Hepatic stellate cell (primary cell): Measurements from ENCODE around the gene KIR3DL3.
"Not testable (repeated sequence)": the region's sequence is repeated elsewhere in the genome, so short reads cannot be mapped to it uniquely, and the experiment has no call there.

Experiments
- DNase-seq: peaks from one replicate; pipeline ENCODE4 v3.0.0; 2011; ENCODE audit warnings: low spot score

KIR3DL3 gene

DNA sequence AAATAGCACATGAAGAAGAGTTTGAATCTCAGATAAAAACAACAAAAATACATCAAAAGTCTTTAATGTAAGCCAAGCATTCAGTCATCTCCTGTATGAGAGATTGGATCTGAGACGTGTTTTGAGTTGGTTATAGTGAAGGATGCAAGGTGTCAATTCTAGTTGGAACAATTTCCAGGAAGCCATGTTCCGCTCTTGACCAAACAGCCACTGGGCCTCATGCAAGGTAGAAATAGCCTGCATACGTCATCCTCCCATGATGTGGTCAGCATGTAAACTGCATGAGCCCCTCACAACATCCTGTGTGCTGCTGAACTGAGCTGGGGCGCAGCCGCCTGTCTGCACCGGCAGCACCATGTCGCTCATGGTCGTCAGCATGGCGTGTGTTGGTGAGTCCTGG is at the start of gene KIR3DL3:
Gene KIR3DL3, plus strand, starts transcription at position 301 of the 400 bp plus-strand sequence. Its CDS starts 55 bp downstream, at position 356.
- DNase-seq: no peak

DNA sequence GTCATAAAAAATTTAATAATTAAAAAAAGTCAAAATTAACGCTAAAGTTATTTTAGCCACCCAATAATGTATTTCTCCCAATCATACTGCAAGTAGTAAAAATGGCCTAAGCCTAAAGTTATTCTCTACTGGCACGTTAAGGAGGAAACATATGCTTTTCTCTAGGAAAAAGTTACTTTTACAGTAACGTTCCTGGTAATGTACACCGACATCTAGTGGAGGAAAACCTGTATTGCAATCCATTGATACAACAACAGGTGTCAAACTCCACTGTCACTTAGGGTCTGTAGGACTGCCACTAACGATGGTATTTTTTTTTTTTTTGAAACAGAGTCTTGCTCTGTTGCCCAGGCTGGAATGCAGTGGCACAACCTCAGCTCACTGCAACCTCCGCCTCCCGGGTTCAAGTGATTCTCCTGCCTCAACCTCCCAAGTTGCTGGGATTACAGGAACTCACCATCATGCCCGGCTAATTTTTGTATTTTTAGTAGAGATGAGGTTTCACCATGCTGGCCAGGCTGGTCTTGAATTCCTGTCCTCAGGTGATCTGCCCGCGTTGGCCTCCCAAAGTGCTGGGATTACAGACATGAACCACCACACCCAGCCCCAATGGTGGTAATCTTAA is 47.9 kb upstream of the KIR3DL3 start:
- peak; percentile 29 for DNase-seq

DNA sequence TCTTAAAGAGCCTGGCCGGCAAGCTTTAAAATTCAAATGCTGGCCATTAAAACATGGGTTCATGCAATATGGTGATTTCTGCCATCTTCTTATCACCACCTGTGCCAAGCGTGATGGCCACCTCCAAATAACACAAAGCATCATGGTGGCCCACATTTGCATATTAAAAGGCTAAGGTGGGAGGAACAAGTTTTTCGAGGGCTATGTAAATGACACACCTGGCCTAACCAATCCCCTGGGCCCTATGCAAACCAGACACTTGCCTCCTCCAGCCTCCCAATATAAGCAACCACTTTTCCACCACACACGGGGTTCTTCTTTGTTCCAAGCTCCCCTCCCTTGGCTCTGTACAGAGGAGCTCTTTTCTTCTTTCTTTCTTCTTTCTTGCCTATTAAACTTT is 47.0 kb upstream of the KIR3DL3 start:
- no peak for DNase-seq

DNA sequence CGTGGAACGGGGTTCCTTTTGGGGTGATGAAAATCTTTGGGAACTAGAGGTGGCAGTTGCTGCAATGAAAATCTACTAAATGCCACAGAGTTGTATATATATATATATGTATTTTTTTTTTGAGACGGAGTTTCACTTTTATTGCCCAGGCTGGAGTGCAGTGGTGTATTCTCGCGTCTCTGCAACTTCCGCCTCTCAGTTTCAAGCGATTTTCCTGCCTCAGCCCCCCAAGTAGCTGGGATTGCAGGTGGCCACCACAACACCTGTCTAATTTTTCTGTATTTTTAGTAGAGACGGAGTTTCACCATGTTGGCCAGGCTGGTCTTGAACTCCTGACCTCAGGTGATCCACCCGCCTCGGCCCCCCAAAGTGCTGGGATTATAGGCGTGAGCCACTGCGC is 42.6 kb upstream of the KIR3DL3 start:
- DNase-seq: not testable (repeated sequence)

DNA sequence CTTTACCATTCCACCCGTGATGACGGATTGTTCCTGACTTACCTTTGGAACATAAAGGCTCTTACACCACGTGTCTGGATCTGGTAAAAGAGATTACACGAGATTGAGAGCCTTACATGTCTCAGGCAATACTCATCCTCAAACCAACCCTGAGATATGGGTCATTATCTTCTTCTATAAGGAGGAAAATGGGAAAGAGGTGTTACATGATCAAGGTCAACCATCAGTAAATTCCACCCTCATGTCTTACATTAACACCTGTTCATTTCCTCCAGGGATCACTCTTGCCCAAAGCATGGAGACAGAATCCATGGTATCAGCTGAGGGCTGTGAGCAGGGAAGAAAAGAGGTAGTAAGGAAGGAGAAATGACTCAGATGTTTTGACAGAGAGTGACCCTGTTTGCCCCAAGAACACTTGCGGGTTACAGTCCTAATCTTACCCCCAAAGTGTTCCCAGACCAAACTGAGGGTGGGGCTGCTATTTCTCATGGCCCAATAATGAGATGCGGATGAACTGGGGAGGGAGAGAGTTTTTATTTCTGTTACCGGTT is 41.9 kb upstream of the KIR3DL3 start:
- no peak for DNase-seq

DNA sequence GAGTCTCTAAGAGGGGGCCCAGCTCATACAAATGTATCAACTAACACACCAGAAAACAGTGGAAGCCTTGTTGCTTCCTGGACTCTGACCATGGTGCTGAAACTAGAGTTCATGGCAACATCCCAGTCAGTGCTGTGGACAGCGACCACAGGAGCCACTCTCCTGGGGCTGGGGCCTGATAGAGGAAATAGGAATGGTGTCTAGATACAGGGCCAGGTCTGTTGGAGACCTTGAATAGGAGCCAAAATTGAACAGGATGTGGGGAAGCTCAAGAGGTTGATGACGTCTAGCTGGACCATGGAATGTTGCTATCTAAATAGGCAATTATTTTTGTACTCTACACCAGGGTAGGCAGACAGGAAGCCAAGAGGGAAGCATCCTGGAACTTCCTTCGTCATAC is 39.7 kb upstream of the KIR3DL3 start:
- DNase-seq: no peak

DNA sequence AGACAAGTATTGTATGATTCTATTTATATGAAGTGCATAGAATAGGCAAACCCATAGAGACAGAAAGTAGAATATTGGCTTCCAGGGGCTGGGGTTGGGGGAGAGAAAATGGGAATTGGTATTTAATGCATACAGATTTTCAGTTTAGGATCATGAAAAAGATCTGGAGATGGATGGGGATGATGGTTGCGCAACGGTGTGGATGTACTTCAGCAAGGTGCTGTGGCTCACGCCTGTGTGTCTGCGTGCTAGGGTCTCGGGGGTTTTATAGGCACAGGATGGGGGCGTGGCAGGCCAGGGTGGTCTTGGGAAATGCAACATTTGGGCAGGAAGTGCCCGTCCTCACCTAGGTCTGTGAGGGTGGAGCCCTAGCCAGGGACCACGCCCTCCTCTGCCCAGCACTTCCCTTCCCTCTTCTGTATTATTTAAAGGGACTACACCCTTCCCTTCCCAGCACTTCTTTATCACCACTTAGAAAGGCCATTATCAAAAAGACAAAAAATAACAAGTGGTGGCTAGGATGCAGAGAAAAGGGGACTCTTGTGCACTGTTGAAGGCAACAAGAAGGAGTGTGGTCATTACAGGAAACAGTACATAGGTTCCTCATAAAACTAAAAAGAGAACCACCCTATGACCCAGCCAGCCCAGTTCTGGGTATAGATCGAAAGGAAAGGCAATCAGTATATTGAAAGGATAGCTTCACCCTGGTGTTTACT is 32.5 kb upstream of the KIR3DL3 start:
- no peak for DNase-seq

DNA sequence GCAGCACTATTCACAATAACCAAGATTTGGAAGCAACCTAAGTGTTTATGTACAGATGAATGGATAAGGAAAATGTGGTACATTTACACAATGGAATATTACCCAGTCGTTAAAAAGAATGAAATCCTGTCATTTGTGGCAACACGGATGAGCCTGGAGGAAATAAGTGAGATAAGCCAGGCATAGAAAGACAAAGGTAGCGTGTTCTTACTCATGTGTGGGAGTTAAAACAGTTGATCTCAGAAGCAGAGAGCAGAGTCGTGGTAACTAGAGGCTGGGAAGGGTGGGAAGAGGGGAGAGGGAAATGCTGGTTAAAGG is 32.0 kb upstream of the KIR3DL3 start:
- DNase-seq: no peak

DNA sequence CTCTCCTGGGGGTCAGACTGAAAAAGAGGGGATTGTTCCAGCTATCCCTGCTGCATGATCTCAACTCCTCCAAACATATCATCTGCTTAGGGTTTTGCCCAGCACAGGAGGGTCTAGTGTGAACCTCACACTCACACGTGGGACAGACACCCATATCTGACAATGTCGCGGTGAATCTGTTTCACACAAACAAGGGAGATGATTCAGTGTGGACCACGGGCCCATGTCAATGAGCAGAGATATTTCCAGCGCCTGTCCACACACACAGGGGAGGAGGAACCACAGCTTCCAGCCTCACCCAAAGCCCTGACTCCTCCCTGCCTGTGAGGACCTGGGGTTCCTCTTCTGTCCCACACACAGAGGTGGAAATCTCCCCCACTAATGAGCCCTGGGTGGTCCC is 29.6 kb upstream of the KIR3DL3 start:
- DNase-seq: no peak

DNA sequence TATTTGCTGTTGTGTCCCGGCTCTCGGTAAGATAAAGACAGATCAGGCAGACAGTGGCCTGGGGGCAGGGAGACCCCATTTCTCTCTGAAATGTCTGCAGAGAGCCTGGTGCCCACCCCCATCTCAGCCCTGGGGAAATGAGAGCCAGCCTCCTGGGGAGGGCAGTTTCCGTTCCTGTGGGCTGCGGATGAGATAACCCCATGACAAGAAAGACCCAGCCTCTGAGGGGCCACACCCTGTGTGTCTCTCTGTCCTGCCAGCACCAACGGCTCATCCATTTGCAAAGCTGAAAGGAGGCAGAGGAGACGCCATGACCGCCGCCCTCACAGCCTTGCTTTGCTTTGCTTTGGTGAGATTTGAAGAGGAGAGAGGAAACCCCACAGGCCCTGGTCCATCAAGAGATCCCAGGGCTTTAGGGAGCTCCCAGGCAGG is 28.1 kb upstream of the KIR3DL3 start:
- DNase-seq: no peak

DNA sequence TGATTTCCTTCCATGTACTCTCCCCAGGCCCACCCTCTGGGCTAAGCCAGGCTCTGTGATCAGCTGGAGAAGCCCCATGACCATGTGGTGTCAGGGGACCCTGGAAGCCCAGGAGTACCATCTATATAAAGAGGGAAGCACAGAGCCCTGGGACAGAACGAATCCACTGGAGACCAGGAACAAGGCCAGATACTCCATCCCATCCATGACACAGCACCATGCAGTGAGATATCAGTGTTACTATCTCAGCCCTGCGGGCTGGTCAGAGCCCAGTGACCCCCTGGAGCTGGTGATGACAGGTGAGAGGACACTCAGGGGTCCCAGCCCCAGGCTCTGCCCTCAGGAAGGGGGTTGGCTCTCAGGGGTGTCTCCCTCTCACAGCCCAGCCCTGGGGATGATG is 27.5 kb upstream of the KIR3DL3 start:
- DNase-seq: no peak

DNA sequence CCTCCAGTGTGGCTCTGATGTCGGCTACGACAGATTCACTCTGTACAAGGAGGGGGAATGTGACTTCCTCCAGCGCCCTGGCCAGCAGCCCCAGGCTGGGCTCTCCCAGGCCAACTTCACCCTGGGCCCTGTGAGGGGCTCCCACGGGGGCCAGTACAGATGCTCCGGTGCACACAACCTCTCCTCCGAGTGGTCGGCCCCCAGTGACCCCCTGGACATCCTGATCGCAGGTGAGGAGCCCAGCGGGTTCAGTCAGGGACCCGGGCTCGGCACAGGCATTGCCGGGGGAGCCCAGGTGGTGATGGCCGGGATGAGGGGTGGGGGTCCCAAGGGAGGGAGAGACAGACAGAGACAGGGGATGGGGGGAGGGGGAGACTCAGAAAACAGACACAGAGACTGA is 26.5 kb upstream of the KIR3DL3 start:
- not testable (repeated sequence) for DNase-seq

DNA sequence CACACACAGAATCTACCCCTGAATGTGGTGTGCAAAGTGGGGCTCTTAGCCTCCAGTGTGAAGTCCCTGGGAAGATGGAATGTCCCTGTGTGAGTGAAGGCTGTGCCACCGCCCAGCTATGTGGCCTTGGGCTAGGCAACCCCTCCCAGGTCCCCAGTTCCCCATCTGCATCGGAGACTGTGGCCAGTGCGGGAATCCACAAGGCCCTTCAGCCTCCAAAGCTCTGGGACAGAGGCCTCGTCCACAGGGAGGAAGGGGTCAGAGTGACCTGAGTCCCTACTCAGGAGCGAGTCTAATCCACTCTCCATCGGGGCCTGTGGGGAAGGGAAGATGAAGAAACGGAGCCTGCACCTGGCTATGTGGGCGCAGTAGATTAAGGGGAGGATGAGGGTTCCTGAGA is 19.3 kb upstream of the KIR3DL3 start:
- DNase-seq: no peak

DNA sequence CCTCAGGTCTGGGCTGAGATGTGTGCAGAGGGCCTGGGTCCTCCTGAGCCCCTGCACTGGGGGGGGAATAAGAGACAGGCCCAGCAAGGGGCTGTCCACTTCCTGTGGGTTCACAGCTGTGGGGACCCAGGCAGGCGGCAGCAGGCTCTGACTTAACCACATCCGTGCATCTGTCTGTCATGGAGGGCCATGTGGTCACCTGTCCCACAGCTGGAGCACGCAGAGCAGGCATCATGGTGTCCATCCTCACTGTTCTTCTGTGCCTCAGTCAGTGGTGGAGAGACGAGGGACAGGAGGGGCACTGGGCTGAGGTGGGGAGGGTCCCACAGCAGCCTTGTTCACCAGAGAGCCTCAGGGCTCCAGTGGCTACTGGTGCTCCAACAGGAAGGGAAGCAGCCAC is 16.3 kb upstream of the KIR3DL3 start:
- DNase-seq: no peak

DNA sequence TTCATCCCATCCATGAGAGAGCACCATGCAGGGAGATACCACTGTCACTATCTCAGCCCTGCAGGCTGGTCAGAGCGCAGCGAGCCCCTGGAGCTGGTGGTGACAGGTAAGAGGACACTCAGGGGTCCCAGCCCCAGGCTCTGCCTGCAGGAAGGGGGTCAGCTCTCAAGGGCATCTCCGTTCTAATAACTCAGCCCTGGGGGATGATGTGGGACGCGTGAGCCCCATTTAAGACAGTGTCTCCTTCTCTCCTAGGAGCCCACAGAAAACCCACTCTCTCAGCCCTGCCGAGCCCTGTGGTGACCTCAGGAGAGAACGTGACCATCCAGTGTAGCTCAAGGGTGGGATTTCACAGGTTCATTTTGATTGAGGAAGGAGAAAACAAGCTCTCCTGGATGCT is 15.5 kb upstream of the KIR3DL3 start:
- no peak for DNase-seq

DNA sequence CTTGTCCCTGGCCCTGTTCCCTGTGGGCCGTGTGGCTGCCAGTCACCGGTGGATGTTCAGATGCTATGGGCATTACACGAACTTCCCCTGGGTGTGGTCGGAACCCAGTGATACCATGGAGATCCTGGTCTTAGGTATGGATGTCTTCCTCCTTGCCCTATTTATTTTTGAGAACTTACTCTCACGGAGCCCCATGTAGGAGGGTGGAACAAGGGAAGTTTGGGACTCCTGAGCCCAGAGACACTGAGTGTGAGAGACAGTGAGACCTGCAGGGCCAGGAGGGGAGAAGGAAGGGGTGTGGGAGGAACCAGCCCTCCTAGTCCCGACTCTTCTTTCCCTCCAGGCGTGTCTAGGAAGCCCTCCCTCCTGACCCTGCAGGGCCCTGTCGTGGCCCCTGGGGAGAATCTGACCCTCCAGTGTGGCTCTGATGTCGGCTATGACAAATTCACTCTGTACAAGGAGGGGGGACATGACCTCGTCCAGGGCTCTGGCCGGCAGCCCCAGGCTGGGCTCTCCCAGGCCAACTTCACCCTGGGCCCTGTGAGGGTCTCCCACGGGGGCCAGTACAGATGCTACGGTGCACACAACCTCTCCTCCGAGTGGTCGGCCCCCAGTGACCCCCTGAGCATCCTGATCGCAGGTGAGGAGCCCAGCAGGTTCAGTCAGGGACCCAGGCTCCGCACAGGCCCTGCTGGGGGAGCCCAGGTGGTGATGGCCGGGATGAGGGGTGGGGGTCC is 14.9 kb upstream of the KIR3DL3 start:
- DNase-seq: no peak

DNA sequence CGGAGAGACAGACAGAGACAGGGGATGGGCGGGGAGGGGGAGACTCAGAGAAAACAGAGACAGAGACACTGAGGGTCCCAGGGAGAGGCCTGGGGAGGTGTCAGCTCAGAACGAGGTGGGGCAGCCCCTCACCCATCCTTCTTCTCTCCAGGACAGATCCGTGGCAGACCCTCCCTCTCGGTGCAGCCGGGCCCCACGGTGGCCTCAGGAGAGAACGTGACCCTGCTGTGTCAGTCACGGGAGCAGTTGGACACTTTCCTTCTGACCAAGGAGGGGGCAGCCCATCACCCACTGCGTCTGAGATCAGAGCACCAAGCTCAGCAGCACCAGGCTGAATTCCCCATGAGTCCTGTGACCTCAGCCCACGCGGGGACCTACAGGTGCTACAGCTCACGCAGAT is 14.3 kb upstream of the KIR3DL3 start:
- not testable (repeated sequence) for DNase-seq

DNA sequence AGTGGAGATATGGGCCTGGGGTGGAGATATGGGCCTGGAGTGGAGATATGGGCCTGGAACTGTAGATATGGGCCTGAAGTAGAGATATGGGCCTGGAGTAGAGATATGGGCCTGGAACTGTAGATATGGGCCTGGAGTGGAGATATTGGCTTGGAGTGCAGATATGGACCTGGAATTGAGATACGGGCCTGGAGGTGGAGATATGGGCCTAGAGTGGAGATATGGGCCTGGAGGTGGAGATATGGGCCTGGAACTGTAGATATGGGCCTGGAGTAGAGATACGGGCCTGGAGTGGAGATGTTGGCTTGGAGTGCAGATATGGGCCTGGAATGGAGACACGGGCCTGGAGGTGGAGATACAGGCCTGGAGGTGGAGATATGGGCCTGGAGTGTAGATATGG is 402 bp downstream of the KIR3DL3 start:
- DNase-seq: no peak

DNA sequence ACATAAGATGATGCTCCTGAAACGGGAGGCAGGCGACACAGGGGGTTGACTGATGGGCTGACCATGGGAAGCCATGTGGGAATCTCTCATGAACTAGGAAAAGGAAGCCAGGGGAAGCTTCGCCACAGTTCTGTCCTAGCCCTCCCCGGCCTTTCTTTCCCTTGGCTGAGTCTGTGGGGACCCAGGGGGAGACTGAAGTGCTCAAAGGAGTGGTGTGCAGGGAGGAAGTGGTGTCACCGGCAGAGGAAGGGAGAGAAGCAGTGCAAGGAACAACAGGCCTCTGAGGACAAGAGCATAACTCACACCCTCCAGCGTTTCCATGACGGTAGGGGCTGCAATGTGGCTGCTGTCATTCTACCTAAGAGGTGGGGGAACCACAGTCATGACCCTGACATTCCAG is 1.1 kb downstream of the KIR3DL3 start:
- no peak for DNase-seq

DNA sequence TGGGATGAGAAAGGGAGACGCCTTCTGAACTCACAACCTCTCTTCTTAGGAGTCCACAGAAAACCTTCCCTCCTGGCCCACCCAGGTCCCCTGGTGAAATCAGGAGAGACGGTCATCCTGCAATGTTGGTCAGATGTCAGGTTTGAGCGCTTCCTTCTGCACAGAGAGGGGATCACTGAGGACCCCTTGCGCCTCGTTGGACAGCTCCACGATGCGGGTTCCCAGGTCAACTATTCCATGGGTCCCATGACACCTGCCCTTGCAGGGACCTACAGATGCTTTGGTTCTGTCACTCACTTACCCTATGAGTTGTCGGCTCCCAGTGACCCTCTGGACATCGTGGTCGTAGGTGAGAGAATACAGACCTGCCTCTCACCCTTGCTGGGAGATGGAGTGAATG is 3.3 kb downstream of the KIR3DL3 start:
- no peak for DNase-seq

DNA sequence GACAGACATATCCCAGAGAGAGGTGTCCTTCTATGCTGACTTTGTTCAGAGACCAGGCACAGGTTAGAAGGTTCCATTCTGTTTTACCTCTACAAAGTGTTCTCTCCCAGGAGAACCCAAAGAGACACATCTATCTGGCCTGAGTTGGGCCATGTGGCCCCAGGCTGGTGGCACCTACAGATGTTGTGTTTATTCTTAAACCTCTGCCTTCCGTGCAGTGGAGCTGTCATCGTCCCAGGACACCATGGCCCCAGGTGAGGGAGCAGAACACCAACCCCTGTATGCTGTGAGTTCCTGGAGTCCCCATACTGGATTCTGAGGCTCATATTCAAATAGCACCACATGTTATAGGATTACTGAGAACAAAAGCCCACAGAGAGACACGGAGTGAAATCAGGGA is 3.9 kb downstream of the KIR3DL3 start:
- DNase-seq: no peak

DNA sequence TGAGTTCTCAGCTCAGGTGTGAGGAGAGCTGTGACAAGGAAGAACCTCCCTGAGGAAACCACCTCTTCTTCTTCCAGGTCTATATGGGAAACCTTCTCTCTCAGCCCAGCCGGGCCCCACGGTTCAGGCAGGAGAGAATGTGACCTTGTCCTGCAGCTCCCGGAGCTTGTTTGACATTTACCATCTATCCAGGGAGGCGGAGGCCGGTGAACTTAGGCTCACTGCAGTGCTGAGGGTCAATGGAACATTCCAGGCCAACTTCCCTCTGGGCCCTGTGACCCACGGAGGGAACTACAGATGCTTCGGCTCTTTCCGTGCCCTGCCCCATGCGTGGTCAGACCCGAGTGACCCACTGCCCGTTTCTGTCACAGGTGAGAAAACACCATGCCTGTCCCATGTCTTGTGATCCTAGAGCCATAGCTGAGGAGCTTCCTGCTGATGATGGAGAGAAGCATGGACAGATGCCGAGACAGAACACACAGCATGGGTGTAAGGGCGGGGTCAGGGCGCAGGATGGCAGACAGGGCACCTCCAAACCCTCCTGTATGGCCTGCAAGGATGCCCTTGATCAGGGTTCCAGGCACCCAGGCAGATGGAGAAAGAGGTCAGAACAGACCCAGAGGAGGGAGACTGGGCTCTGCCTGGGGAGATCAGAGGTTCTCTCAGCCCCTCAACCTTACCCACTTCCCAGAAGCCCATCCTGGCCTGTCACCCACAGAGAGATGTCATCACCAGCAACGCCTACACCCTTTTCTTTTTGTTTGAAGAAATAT is 5.4 kb downstream of the KIR3DL3 start:
- no peak for DNase-seq
